Progenitor cell of endocrine pancreas (in vitro differentiated cells): Measurements from ENCODE around the gene CSF3R. TPM values are rescaled to one million over a fixed set of nuclear protein-coding genes. Genes with fewer than 3 reads are reported as not detected.
A peak's percentile ranks its signal among the peaks of the same experiment; 100 is the strongest.
"Not testable (repeated sequence)": the region's sequence is repeated elsewhere in the genome, so short reads cannot be mapped to it uniquely, and the experiment has no call there.

Experiments
- DNase-seq: peaks from one replicate; pipeline ENCODE4 v3.0.0; 2021; ENCODE audit warnings: low spot score; ENCODE audit not compliant: unreplicated experiment
- H3K27ac Mint-ChIP-seq: 2 replicates; pipeline ENCODE4 v1.8.0; 2021; ENCODE audit warnings: mild to moderate bottlenecking, moderate library complexity, mixed read lengths
- H3K27me3 Mint-ChIP-seq: 2 replicates; pipeline ENCODE4 v1.8.0; 2021; ENCODE audit warnings: mixed read lengths
- H3K36me3 Mint-ChIP-seq: 2 replicates; pipeline ENCODE4 v1.8.0; 2022; ENCODE audit warnings: mixed read lengths; ENCODE audit not compliant: insufficient read depth
- H3K4me1 Mint-ChIP-seq: 2 replicates; pipeline ENCODE4 v1.8.0; 2021; ENCODE audit warnings: low read depth, mixed read lengths
- H3K4me3 Mint-ChIP-seq: 2 replicates; pipeline ENCODE4 v1.8.0; 2021; ENCODE audit warnings: low read depth, mild to moderate bottlenecking, moderate library complexity, mixed read lengths
- H3K9me3 Mint-ChIP-seq: 2 replicates; pipeline ENCODE4 v1.8.0; 2021; ENCODE audit warnings: low read depth, mixed read lengths
- total RNA-seq: library from RNA; stranded (reverse); gene quantifications from 2 replicates; pipeline ENCODE4 v1.2.1, GENCODE V29; 2021
- TF ChIP-seq, protein P1 (sequence below): fragments of 200-600 bp; sonication (generic); IDR thresholded peaks from one replicate; pipeline ENCODE4 v1.5.0; 2021; ENCODE audit warnings: antibody characterized with exemption, mild to moderate bottlenecking; ENCODE audit not compliant: unreplicated experiment

The CSF3R gene
- total RNA-seq, 1 donor from 2014 or later, result 5.5 TPM

DNA sequence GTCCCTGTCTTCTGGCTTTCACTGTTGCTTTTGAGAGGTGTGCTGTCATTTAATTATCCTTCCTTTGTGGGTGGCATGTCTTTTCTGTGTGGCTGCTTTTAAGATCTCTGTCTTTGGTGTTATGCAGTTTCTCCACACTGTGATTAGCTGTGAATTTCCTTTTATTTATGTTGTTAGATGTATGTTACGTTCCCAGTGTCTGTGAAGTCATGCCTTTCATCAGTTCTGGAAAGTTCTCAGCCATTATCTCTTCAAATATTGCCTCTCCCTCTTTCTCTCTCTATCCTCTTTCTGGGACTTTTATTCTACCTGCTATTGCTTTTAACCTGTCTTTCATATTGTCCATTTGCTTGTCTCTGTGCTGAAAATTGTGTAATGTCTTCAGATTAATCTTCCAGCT lies 21.0 kb upstream of the CSF3R start:
- TF ChIP-seq, protein P1, sequence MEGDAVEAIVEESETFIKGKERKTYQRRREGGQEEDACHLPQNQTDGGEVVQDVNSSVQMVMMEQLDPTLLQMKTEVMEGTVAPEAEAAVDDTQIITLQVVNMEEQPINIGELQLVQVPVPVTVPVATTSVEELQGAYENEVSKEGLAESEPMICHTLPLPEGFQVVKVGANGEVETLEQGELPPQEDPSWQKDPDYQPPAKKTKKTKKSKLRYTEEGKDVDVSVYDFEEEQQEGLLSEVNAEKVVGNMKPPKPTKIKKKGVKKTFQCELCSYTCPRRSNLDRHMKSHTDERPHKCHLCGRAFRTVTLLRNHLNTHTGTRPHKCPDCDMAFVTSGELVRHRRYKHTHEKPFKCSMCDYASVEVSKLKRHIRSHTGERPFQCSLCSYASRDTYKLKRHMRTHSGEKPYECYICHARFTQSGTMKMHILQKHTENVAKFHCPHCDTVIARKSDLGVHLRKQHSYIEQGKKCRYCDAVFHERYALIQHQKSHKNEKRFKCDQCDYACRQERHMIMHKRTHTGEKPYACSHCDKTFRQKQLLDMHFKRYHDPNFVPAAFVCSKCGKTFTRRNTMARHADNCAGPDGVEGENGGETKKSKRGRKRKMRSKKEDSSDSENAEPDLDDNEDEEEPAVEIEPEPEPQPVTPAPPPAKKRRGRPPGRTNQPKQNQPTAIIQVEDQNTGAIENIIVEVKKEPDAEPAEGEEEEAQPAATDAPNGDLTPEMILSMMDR, result no peak
- Mint-ChIP-seq H3K27me3 (no peaks in the 10 kb centered on the region), H3K36me3 (no peaks in the 10 kb centered on the region), H3K9me3 (no peaks in the 10 kb centered on the region), H3K27ac (no peak overlapping the region), H3K4me3 (no peak overlapping the region), H3K4me1 (no peaks in the 10 kb centered on the region)
- no peak for DNase-seq

- Mint-ChIP-seq H3K27me3 (no peaks in the 10 kb centered on the region), H3K4me3 (no peak overlapping the region), H3K27ac (no peak overlapping the region), H3K4me1 (no peaks in the 10 kb centered on the region), H3K36me3 (no peaks in the 10 kb centered on the region), H3K9me3 (no peaks in the 10 kb centered on the region)
- no peak for DNase-seq
- TF ChIP-seq, protein P1, result no peak
Observed at GRCh38 chr1:36503159-36503558, 20.4 kb upstream of the CSF3R start.

GRCh38 chr1:36502616-36503015 lies 19.9 kb upstream of the CSF3R start:
- Mint-ChIP-seq H3K9me3 (no peaks in the 10 kb centered on the region), H3K27me3 (no peaks in the 10 kb centered on the region), H3K4me3 (no peak overlapping the region), H3K4me1 (no peaks in the 10 kb centered on the region), H3K27ac (peak overlapping the region; percentile 15), H3K36me3 (no peaks in the 10 kb centered on the region)
- TF ChIP-seq, protein P1, result no peak
- DNase-seq, result no peak

DNA sequence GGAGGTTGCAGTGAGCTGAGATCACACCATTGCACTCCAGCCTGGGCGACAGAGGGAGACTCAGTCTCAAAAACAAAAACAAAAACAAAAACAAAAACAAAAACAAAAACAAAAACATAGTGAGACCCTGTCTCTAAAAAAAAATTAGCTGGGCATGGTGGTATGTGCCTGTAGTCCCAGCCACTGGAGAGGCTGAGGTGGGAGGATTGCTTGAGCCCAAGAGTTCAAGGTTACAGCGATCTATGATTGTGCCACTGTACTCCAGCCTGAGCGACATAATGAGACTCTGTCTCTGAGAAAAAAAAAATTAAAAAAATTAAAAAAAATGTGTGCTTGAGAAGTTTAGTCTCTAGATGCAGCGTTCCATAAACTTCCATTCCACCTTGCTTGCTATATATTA lies 19.2 kb upstream of the CSF3R start:
- not testable (repeated sequence) for H3K27ac Mint-ChIP-seq, H3K4me3 Mint-ChIP-seq, H3K9me3 Mint-ChIP-seq, DNase-seq, H3K36me3 Mint-ChIP-seq, H3K4me1 Mint-ChIP-seq, H3K27me3 Mint-ChIP-seq

DNA sequence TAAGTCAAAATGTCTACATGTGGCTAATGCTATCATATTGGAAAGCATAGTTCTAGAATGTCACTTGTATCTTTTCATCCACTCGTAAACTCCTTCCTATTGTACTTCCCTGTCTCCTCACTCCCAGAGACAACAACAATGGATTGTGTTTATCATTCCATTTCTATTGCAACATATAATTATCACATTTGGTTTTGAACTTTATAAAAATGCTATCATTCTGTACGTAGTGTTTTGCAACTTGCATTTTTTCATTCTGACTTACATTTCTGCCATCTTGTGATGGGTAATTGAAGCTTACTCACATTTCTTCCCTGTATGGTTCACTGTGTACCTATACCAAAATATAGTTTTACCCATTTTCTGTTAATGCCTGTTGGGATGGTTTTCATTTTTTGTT lies 14.5 kb upstream of the CSF3R start:
- Mint-ChIP-seq H3K9me3 (no peaks in the 10 kb centered on the region), H3K36me3 (no peaks in the 10 kb centered on the region), H3K4me1 (no peaks in the 10 kb centered on the region), H3K27ac (no peak overlapping the region), H3K4me3 (no peak overlapping the region), H3K27me3 (no peaks in the 10 kb centered on the region)
- TF ChIP-seq, protein P1, result no peak
- no peak for DNase-seq

DNA sequence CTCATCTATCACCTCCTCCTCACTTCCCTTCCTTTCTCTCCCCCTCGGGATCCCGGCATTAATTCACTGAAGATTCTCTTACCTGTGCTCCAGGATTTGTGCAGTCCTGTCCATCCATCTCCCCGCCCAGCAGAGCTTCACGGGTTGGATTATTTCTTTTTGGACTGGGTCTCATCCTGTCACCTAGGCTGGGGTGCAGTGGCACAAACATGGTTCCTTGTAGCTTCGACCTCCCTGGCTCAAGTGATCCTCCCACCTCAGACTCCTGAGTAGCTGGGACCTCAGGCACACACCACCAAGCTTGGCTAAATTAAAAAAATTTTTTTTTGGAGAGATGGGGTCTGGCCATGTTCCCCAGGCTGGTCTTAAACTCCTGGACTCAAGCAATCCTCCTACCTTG lies 12.3 kb upstream of the CSF3R start:
- H3K9me3 Mint-ChIP-seq, result no peaks in the 10 kb centered on the region
- no peak overlapping the region for H3K4me3 Mint-ChIP-seq
- peaks cover 3% of the 10 kb centered on the region for H3K4me1 Mint-ChIP-seq
- H3K27ac Mint-ChIP-seq, result no peak overlapping the region
- H3K27me3 Mint-ChIP-seq, result no peaks in the 10 kb centered on the region
- TF ChIP-seq, protein P1, result no peak
- H3K36me3 Mint-ChIP-seq, result no peaks in the 10 kb centered on the region
- DNase-seq, result no peak
